GM18873 (cell line): ENCODE data around the gene RERE.
"Not testable (repeated sequence)": the region's sequence is repeated elsewhere in the genome, so short reads cannot be mapped to it uniquely, and the experiment has no call there.

ENCODE experiments used
- ATAC-seq: cut with Tn5 transposase; IDR thresholded peaks from one replicate; pipeline ENCODE4 v1.9.1; 2021; ENCODE audit warnings: mild to moderate bottlenecking, moderate library complexity, moderate number of reproducible peaks; ENCODE audit not compliant: unreplicated experiment, low FRiP score

RERE gene

GRCh38 chr1:8467308-8467707 is 350.1 kb downstream of the RERE start:
- ATAC-seq = no peak

GRCh38 chr1:8465692-8466091 is 351.7 kb downstream of the RERE start:
- no peak for ATAC-seq

- no peak for ATAC-seq
These were observed 352.4 kb downstream of the RERE start for GRCh38 chr1:8465013-8465412.

GRCh38 chr1:8464377-8464776 is 353.1 kb downstream of the RERE start:
- ATAC-seq = no peak

GRCh38 chr1:8463144-8463927 is 354.1 kb downstream of the RERE start:
- no peak for ATAC-seq

GRCh38 chr1:8462371-8462892 is 355.0 kb downstream of the RERE start:
- ATAC-seq = no peak

- ATAC-seq = no peak
These were observed 355.9 kb downstream of the RERE start for GRCh38 chr1:8461351-8462110.

- ATAC-seq = no peak
These were observed 356.7 kb downstream of the RERE start for GRCh38 chr1:8460784-8461183.

GRCh38 chr1:8460132-8460544 is 357.3 kb downstream of the RERE start:
- ATAC-seq = no peak

GRCh38 chr1:8458607-8459006 is 358.8 kb downstream of the RERE start:
- no peak for ATAC-seq

GRCh38 chr1:8457760-8458381 is 359.6 kb downstream of the RERE start:
- no peak for ATAC-seq

GRCh38 chr1:8456991-8457390 is 360.4 kb downstream of the RERE start:
- no peak for ATAC-seq

- ATAC-seq = no peak
These were observed 361.0 kb downstream of the RERE start for GRCh38 chr1:8456308-8456912.

- no peak for ATAC-seq
These were observed 361.6 kb downstream of the RERE start for GRCh38 chr1:8455700-8456307.

GRCh38 chr1:8450312-8450711 is 367.1 kb downstream of the RERE start:
- no peak for ATAC-seq

- ATAC-seq = no peak
These were observed 368.4 kb downstream of the RERE start for GRCh38 chr1:8448911-8449661.

GRCh38 chr1:8448505-8448904 is 368.9 kb downstream of the RERE start:
- not testable (repeated sequence) for ATAC-seq

GRCh38 chr1:8447616-8448150 is 369.8 kb downstream of the RERE start:
- ATAC-seq = no peak

- not testable (repeated sequence) for ATAC-seq
These were observed 371.3 kb downstream of the RERE start for GRCh38 chr1:8446119-8446518.
